Suprapubic skin (tissue), 4 donors: Measurements from ENCODE around the gene CALM1. TPM values are rescaled to one million over a fixed set of nuclear protein-coding genes. Genes with fewer than 3 reads are reported as not detected.

ENCODE experiments used
- DNase-seq, 2 donors: peaks; one replicate each; pipeline ENCODE4 v3.0.0-alpha.2; 2019; ENCODE audit warnings: low spot score in 2 of 2
- H3K27ac ChIP-seq: fragments of 200-600 bp; sonication (generic); one replicate; pipeline ENCODE4 v1.5.1; 2019
- H3K27me3 ChIP-seq: fragments of 200-600 bp; sonication (generic); one replicate; pipeline ENCODE4 v1.5.1; 2019
- H3K36me3 ChIP-seq: fragments of 200-600 bp; sonication (generic); one replicate; pipeline ENCODE4 v1.5.1; 2019
- H3K4me1 ChIP-seq: fragments of 200-600 bp; sonication (generic); one replicate; pipeline ENCODE4 v1.5.1; 2019
- H3K4me3 ChIP-seq: fragments of 200-600 bp; sonication (generic); one replicate; pipeline ENCODE4 v1.5.1; 2019; ENCODE audit warnings: mild to moderate bottlenecking
- H3K9me3 ChIP-seq: fragments of 200-600 bp; sonication (generic); one replicate; pipeline ENCODE4 v1.5.1; 2019
- CTCF ChIP-seq, 2 donors: fragments of 200-600 bp in 1 of 2; fragments of 450-650 bp in 1 of 2; sonication (generic) in 1 of 2; IDR thresholded peaks; one replicate each; pipeline ENCODE4 v1.5.1; 2016 to 2019; ENCODE audit warnings: antibody characterized with exemption in 2 of 2, mild to moderate bottlenecking in 1 of 2, moderate library complexity in 1 of 2
- EP300 ChIP-seq: sonication (generic); formaldehyde crosslinking; IDR thresholded peaks from one replicate; pipeline ENCODE4 v1.6.1; 2017; ENCODE audit warnings: antibody characterized with exemption
- POLR2A ChIP-seq, 2 donors: fragments of 450-650 bp; IDR thresholded peaks; one replicate each; pipeline ENCODE4 v1.6.1; 2017; ENCODE audit warnings: antibody characterized with exemption in 2 of 2, mild to moderate bottlenecking in 2 of 2, moderate library complexity in 2 of 2
- POLR2AphosphoS5 ChIP-seq, 3 donors: sonication (generic); formaldehyde crosslinking; IDR thresholded peaks; one replicate each; pipeline ENCODE4 v1.6.1; 2017; ENCODE audit warnings: antibody characterized with exemption in 3 of 3
- WGBS: methylation state at CpG from one replicate; pipeline ENCODE4 v1.1.5; 2018; 5-methylcytosine and 5-hydroxymethylcytosine counted together
- total RNA-seq, 4 donors: library from RNA; depleted of rRNA; stranded (reverse); fragments of >200 nt; gene quantifications; one replicate each; pipeline ENCODE4 v1.1.0, GENCODE V29; 2016

The CALM1 gene
- total RNA-seq, 4 donors from 2014 or later: 258 to 369 (median 300) TPM

- WGBS: 45% methylated on average over 20 of the region's 30 CpGs
- no peak for DNase-seq
- no peaks in the 10 kb centered on the region for H3K36me3 ChIP-seq
- H3K4me3 ChIP-seq: no peak overlapping the region
- no peak overlapping the region for H3K27ac ChIP-seq
- TF ChIP-seq POLR2A (IDR thresholded peaks at IDR 0.05) (no peak), EP300 (no peak), POLR2AphosphoS5 (IDR thresholded peaks at IDR 0.05) (no peak), CTCF (IDR thresholded peaks at IDR 0.05) (no peak)
- H3K4me1 ChIP-seq: peaks cover 12% of the 10 kb centered on the region
- peaks cover 11% of the 10 kb centered on the region for H3K27me3 ChIP-seq
- no peaks in the 10 kb centered on the region for H3K9me3 ChIP-seq
Measured at GRCh38 chr14:90454041-90455000, 57.5 kb downstream of the CALM1 start.

- H3K36me3 ChIP-seq: no peaks in the 10 kb centered on the region
- H3K4me3 ChIP-seq: no peak overlapping the region
- no peak overlapping the region for H3K27ac ChIP-seq
- H3K27me3 ChIP-seq: peaks cover 11% of the 10 kb centered on the region
- no peaks in the 10 kb centered on the region for H3K9me3 ChIP-seq
- no peak for DNase-seq
- peaks cover 12% of the 10 kb centered on the region for H3K4me1 ChIP-seq
- WGBS: 46% methylated on average over 18 of the region's 21 CpGs
- TF ChIP-seq EP300 (no peak), POLR2A (IDR thresholded peaks at IDR 0.05) (no peak), POLR2AphosphoS5 (IDR thresholded peaks at IDR 0.05) (no peak), CTCF (IDR thresholded peaks at IDR 0.05) (no peak)
Measured at GRCh38 chr14:90455100-90455571, 58.3 kb downstream of the CALM1 start.

DNA sequence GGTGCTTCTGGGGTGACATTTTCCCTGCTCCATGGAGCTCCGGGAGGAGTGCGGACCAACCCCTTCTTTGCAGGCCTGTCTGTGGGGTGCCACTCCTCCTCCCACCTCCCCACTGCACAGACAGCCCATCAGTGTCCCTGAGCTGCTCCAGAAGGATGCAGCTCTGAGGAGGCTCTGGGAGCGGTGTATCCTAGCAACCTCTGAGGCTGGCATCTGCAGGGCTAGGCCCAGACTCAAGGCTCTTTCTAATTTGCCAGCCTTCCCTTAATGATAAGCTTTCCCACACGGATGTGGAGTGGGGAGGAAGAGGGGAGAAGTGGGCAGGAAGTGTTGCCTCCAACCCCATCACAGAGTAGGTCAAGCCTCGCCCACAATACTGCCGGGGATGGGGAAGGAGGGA is 59.7 kb downstream of the CALM1 start:
- DNase-seq: no peak
- TF ChIP-seq POLR2AphosphoS5 (IDR thresholded peaks at IDR 0.05) (no peak), CTCF (IDR thresholded peaks at IDR 0.05) (no peak)

DNA sequence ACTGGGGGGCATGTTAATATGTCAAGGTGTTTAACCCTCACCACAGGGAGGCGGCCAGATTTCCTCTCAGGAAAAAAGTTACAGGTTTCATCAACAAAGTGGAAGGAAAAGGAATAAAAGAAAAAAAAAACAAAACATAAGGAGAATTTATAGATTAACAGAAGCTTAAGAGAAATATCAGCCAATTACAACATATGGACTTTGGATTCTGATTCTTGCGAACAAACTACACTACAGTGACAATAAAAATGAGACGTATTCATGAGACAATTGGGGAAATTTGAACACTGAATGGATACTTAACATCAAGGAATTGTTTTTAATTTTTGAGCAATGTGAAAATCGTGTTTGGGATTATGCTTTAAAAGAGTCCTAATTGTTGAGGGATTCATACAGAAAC is 60.4 kb downstream of the CALM1 start:
- H3K4me1 ChIP-seq: peaks cover 12% of the 10 kb centered on the region
- no peak for DNase-seq
- H3K27ac ChIP-seq: no peak overlapping the region
- H3K4me3 ChIP-seq: no peak overlapping the region
- no peaks in the 10 kb centered on the region for H3K9me3 ChIP-seq
- TF ChIP-seq CTCF (IDR thresholded peaks at IDR 0.05) (no peak), POLR2A (IDR thresholded peaks at IDR 0.05) (no peak), POLR2AphosphoS5 (IDR thresholded peaks at IDR 0.05) (no peak), EP300 (no peak)
- no peaks in the 10 kb centered on the region for H3K36me3 ChIP-seq
- H3K27me3 ChIP-seq: peaks cover 11% of the 10 kb centered on the region
- 78% methylated on average over 4 of the region's 4 CpGs for WGBS

More for the DNA sequence above, 59.7 kb downstream of the CALM1 start:
- H3K4me1 ChIP-seq: peaks cover 12% of the 10 kb centered on the region
- H3K9me3 ChIP-seq: no peaks in the 10 kb centered on the region
- no peak overlapping the region for H3K27ac ChIP-seq
- WGBS: 64% methylated on average over 6 of the region's 6 CpGs
- no peak overlapping the region for H3K4me3 ChIP-seq
- peaks cover 11% of the 10 kb centered on the region for H3K27me3 ChIP-seq
- no peaks in the 10 kb centered on the region for H3K36me3 ChIP-seq

Other genes starting within 250 kb of the CALM1 start
- 100 to 1,000 TPM in 2 of 4 donors, 10 to 100 TPM in 2; 48.9 to 120 (median 86.0) TPM for gene PSMC1, start 140.5 kb upstream of the CALM1 start, total RNA-seq
- 10 to 100 TPM in 3 of 4 donors, 1 to 10 TPM in 1; 8.8 to 22.4 (median 14.6) TPM for gene NRDE2, start 65.1 kb upstream of the CALM1 start, total RNA-seq